Ectodermal cell (in vitro differentiated cells): ENCODE results near the gene GTF3C6.

Experiments used
- H3K27ac ChIP-seq: 2 replicates; pipeline ENCODE4 v1.7.0; 2013; ENCODE audit warnings: mild to moderate bottlenecking, low read depth, low read length; ENCODE audit not compliant: insufficient read depth, poor library complexity, severe bottlenecking
- H3K27me3 ChIP-seq: 2 replicates; pipeline ENCODE4 v1.7.0; 2013; ENCODE audit warnings: mild to moderate bottlenecking, low read length; ENCODE audit not compliant: insufficient read depth, control insufficient read depth, poor library complexity, severe bottlenecking
- H3K36me3 ChIP-seq: one replicate; pipeline ENCODE4 v1.7.0; 2013; ENCODE audit warnings: low read length; ENCODE audit not compliant: control insufficient read depth, insufficient read depth
- H3K4me1 ChIP-seq: one replicate; pipeline ENCODE4 v1.7.0; 2013; ENCODE audit warnings: low read length; ENCODE audit not compliant: control insufficient read depth, insufficient read depth
- H3K4me3 ChIP-seq: 2 replicates; pipeline ENCODE4 v1.7.0; 2013; ENCODE audit warnings: low read depth, low read length, control low read depth; ENCODE audit not compliant: insufficient read depth
- H3K9me3 ChIP-seq: 2 replicates; pipeline ENCODE4 v1.7.0; 2013; ENCODE audit warnings: mild to moderate bottlenecking, low read length, moderate library complexity; ENCODE audit not compliant: control insufficient read depth
- WGBS, 2 experiments: methylation state at CpG; one replicate each; pipeline ENCODE4 v1.1.7; 2013; ENCODE audit warnings: missing lambda C conversion rate in 2 of 2; 5-methylcytosine and 5-hydroxymethylcytosine counted together

GTF3C6 gene

GRCh38 chr6:110976575-110976974 lies 18.1 kb downstream of the GTF3C6 start:
- 79 to 88% methylated on average over 1 of the region's 1 CpG for WGBS, 2 experiments
- no peak overlapping the region for H3K27ac ChIP-seq
- no peak overlapping the region for H3K4me3 ChIP-seq
- H3K36me3 ChIP-seq, result peaks cover 11% of the 10 kb centered on the region
- no peaks in the 10 kb centered on the region for H3K4me1 ChIP-seq
- H3K27me3 ChIP-seq, result no peaks in the 10 kb centered on the region
- H3K9me3 ChIP-seq, result no peaks in the 10 kb centered on the region

GRCh38 chr6:110979565-110980101 lies 21.1 kb downstream of the GTF3C6 start:
- H3K9me3 ChIP-seq, result no peaks in the 10 kb centered on the region

GRCh38 chr6:110980227-110980626 lies 21.7 kb downstream of the GTF3C6 start:
- Histone ChIP-seq H3K36me3 (peaks cover 11% of the 10 kb centered on the region), H3K9me3 (no peaks in the 10 kb centered on the region), H3K4me1 (peaks cover 8% of the 10 kb centered on the region), H3K4me3 (no peak overlapping the region), H3K27ac (no peak overlapping the region), H3K27me3 (no peaks in the 10 kb centered on the region)
- 95 to 96% methylated on average over 5 of the region's 5 CpGs for WGBS, 2 experiments

More at GRCh38 chr6:110979565-110980101, 21.1 kb downstream of the GTF3C6 start:
- WGBS, 2 experiments, result 86 to 93% methylated on average over 9 of the region's 9 CpGs
- H3K4me1 ChIP-seq, result peaks cover 8% of the 10 kb centered on the region
- no peak overlapping the region for H3K4me3 ChIP-seq
- H3K36me3 ChIP-seq, result peaks cover 11% of the 10 kb centered on the region
- no peak overlapping the region for H3K27ac ChIP-seq
- no peaks in the 10 kb centered on the region for H3K27me3 ChIP-seq

GRCh38 chr6:110980648-110981047 lies 22.1 kb downstream of the GTF3C6 start:
- Histone ChIP-seq H3K36me3 (peaks cover 11% of the 10 kb centered on the region), H3K4me1 (peaks cover 8% of the 10 kb centered on the region), H3K9me3 (no peaks in the 10 kb centered on the region), H3K27me3 (no peaks in the 10 kb centered on the region), H3K27ac (no peak overlapping the region), H3K4me3 (peak overlapping the region; percentile 83)
- 91 to 92% methylated on average over 9 of the region's 9 CpGs for WGBS, 2 experiments

- Histone ChIP-seq H3K27me3 (no peaks in the 10 kb centered on the region), H3K36me3 (peaks cover 16% of the 10 kb centered on the region), H3K27ac (no peak overlapping the region), H3K9me3 (no peaks in the 10 kb centered on the region), H3K4me1 (peaks cover 8% of the 10 kb centered on the region), H3K4me3 (peak overlapping the region; percentile 83)
- WGBS, 2 experiments, result 22 to 27% methylated on average over 6 to 9 of the region's 9 CpGs
Observed at GRCh38 chr6:110981202-110981600, 22.7 kb downstream of the GTF3C6 start.

GRCh38 chr6:110990840-110991576 lies 32.5 kb downstream of the GTF3C6 start:
- Histone ChIP-seq H3K27me3 (no peaks in the 10 kb centered on the region), H3K27ac (no peak overlapping the region), H3K4me1 (no peaks in the 10 kb centered on the region), H3K4me3 (no peak overlapping the region), H3K36me3 (peaks cover 4% of the 10 kb centered on the region), H3K9me3 (no peaks in the 10 kb centered on the region)
- 92 to 93% methylated on average over 8 to 10 of the region's 11 CpGs for WGBS, 2 experiments

GRCh38 chr6:110996691-110997090 lies 38.2 kb downstream of the GTF3C6 start:
- Histone ChIP-seq H3K27ac (no peak overlapping the region), H3K36me3 (peaks cover 22% of the 10 kb centered on the region)
- WGBS, 2 experiments, result 93 to 94% methylated on average over 9 of the region's 9 CpGs

GRCh38 chr6:110999634-111000270 lies 41.2 kb downstream of the GTF3C6 start:
- 69 to 86% methylated on average over 2 of the region's 2 CpGs for WGBS, 2 experiments
- Histone ChIP-seq H3K36me3 (peaks cover 32% of the 10 kb centered on the region), H3K9me3 (no peaks in the 10 kb centered on the region), H3K4me1 (no peaks in the 10 kb centered on the region), H3K4me3 (no peak overlapping the region), H3K27me3 (no peaks in the 10 kb centered on the region), H3K27ac (no peak overlapping the region)

More at GRCh38 chr6:110996691-110997090, 38.2 kb downstream of the GTF3C6 start:
- Histone ChIP-seq H3K4me3 (no peak overlapping the region), H3K9me3 (no peaks in the 10 kb centered on the region), H3K27me3 (no peaks in the 10 kb centered on the region), H3K4me1 (no peaks in the 10 kb centered on the region)

- 95 to 98% methylated on average over 3 of the region's 3 CpGs for WGBS, 2 experiments
- Histone ChIP-seq H3K27ac (no peak overlapping the region), H3K9me3 (no peaks in the 10 kb centered on the region), H3K36me3 (peaks cover 29% of the 10 kb centered on the region), H3K4me1 (no peaks in the 10 kb centered on the region), H3K4me3 (no peak overlapping the region), H3K27me3 (no peaks in the 10 kb centered on the region)
Observed at GRCh38 chr6:111002350-111002749, 43.8 kb downstream of the GTF3C6 start.

- H3K36me3 ChIP-seq, result peaks cover 24% of the 10 kb centered on the region
- H3K27ac ChIP-seq, result no peak overlapping the region
- no peaks in the 10 kb centered on the region for H3K9me3 ChIP-seq
- WGBS, 2 experiments, result 88 to 91% methylated on average over 2 of the region's 2 CpGs
- no peaks in the 10 kb centered on the region for H3K4me1 ChIP-seq
- H3K27me3 ChIP-seq, result no peaks in the 10 kb centered on the region
- H3K4me3 ChIP-seq, result no peak overlapping the region
Observed at GRCh38 chr6:111011360-111012142, 53.0 kb downstream of the GTF3C6 start.
